AG04449 (cell line): ENCODE results near the gene SIRT3.

Source experiments
- CTCF ChIA-PET: fragments of 350-600 bp; formaldehyde crosslinking; extraction: SDS; loops from one replicate; lab custom pipeline; 2021; ENCODE audit warnings: antibody characterized with exemption; lab: Yijun Ruan, JAX
- POLR2A ChIA-PET: fragments of 400-600, 350-600 bp; formaldehyde crosslinking; extraction: SDS; loops from one replicate; lab custom pipeline; 2020; ENCODE audit warnings: antibody characterized with exemption, inconsistent platforms; lab: Yijun Ruan, JAX
- DNase-seq: peaks from one replicate; pipeline ENCODE4 v3.0.0-alpha.2; 2010; ENCODE audit warnings: low read depth, low spot score
- H3K4me3 ChIP-seq: 2 replicates; pipeline ENCODE4 v1.5.1; 2011; ENCODE audit warnings: low read depth, mild to moderate bottlenecking, control low read depth, low read length
- TF ChIP-seq, protein P1 (sequence below): IDR thresholded peaks from one replicate; pipeline ENCODE4 v1.5.1; 2011; ENCODE audit warnings: mild to moderate bottlenecking, moderate library complexity, low read length, control low read depth, inconsistent platforms; ENCODE audit not compliant: insufficient read depth; ENCODE audit errors: missing control alignments

Gene SIRT3

DNA sequence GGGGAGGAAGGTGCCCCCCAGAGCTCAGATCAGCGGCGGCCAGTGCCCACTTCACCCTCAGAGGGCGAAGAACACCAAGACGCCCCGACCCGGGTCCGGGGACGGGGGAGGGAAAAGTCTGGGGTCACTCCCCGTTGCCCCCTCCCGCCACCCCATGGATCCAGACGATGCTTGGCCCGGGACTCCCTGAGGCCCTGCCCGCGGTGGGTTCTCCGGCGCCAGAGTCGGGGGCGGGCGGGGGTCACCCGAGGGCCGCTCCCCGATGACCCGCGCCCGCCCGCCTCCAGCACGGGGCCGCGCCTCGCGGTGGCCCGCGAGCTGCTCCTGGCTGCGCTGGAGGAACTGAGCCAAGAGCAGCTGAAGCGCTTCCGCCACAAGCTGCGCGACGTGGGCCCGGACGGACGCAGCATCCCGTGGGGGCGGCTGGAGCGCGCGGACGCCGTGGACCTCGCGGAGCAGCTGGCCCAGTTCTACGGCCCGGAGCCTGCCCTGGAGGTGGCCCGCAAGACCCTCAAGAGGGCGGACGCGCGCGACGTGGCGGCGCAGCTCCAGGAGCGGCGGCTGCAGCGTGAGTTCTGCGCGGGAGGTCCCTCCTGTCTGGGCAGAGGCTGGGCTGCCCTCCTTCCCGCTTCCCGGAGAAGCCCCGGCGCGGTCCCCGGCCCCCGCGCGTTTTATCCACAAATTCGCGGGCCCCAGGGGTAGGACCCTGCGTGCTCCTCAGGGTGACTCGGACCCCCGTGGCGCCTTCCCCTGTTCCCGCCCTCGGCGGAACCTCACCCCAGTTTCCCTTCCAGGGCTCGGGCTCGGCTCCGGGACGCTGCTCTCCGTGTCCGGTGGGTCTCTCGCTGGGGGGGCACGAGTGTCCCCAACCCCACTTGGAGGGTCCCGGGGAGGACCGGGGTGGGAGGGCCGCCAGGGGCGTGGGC is 43.2 kb upstream of the SIRT3 start:
- ChIA-PET CTCF (interaction anchor here (1.6 kb wide), 1 partner anchor 29 kb away, joined by 5 read pairs; no protein-coding TSS in a partner anchor), POLR2A (no interaction called here)
- H3K4me3 ChIP-seq = no peak overlapping the region
- TF ChIP-seq, protein P1, sequence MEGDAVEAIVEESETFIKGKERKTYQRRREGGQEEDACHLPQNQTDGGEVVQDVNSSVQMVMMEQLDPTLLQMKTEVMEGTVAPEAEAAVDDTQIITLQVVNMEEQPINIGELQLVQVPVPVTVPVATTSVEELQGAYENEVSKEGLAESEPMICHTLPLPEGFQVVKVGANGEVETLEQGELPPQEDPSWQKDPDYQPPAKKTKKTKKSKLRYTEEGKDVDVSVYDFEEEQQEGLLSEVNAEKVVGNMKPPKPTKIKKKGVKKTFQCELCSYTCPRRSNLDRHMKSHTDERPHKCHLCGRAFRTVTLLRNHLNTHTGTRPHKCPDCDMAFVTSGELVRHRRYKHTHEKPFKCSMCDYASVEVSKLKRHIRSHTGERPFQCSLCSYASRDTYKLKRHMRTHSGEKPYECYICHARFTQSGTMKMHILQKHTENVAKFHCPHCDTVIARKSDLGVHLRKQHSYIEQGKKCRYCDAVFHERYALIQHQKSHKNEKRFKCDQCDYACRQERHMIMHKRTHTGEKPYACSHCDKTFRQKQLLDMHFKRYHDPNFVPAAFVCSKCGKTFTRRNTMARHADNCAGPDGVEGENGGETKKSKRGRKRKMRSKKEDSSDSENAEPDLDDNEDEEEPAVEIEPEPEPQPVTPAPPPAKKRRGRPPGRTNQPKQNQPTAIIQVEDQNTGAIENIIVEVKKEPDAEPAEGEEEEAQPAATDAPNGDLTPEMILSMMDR = no peak
- DNase-seq = no peak

DNA sequence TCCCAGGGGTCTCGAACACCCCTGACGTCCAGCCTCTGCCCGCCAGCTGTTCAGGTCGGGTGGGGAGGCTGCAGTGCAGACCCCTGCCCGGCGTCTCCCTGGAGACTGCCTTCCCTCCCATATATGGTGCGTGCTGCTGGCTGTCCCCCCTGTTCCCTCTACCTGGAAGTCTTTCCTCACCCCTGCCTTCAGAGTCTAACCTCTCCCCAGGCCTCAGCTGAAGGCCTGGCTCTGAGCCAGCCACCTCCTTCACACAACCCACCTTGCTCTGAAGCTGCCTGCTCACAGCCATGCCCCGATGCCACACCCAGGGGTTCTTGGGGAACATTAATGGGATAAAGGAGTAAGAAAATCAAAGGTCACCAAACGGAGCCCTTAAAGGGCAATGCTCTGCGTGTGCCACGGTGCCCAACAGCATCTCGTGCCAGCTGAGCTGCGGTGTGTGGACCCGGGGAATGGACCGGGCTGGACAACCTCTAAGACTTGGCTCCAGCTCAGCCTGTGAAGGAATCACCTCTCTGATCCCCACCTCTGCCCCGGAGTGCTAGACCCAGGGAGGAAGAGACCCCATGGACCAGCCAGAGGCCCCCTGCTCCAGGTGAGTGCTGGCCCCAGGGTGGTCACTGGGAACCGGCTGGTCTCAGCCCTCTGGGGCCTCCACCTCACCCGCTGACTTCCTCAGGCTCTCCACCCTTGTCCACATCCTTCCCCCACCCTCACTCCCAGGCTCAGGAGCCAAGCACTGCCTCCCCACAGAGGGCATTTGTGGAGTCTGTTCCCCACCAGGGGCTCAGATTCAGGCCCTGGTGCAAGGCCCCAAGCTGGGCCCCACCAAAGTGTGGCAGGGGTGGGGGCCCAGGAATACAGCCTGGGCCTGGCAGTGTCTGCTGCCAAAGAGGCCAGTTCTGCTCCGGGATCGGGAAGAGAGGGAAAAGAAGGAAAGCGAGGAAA is 42.1 kb upstream of the SIRT3 start, which contains the start of gene NLRP6:
TSS of gene NLRP6 (plus strand) at position 407 of the 951 bp plus-strand sequence. CDS start at position 570, 163 bp downstream.
- no peak within 1 kb of the TSS for H3K4me3 ChIP-seq
- POLR2A ChIA-PET = no interaction called here
- TF ChIP-seq, protein P1 = no peak
- CTCF ChIA-PET = interaction anchor here (1.6 kb wide), 1 partner anchor 28 kb away, joined by 5 read pairs; no protein-coding TSS in a partner anchor
- no peak for DNase-seq

DNA sequence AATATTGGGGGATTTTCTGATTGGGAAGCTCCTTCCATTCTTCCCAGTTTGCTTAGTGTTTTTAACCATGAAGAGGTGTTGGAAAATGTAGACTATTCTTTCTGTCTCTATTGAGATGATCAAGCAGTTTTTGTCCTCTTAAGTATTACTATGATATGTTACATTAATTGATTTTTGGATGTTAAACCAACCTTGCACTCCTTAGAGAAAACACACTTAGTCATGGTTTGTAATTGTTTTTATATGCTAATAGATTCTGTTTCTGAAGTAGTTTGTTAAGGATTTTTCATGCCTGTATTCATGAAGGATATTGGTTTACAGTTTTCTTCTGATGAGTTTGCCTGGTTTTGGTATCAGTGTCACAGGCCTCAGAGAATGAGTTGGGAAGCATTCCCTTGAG is 40.1 kb upstream of the SIRT3 start:
- ChIA-PET POLR2A (no interaction called here), CTCF (interaction anchor here (1.1 to 1.6 kb wide), 3 partner anchors 10 to 172 kb away, joined by 3 to 4 read pairs (median 4); no protein-coding TSS in a partner anchor)
- no peak for DNase-seq
- TF ChIP-seq, protein P1 = no peak
- no peak overlapping the region for H3K4me3 ChIP-seq

DNA sequence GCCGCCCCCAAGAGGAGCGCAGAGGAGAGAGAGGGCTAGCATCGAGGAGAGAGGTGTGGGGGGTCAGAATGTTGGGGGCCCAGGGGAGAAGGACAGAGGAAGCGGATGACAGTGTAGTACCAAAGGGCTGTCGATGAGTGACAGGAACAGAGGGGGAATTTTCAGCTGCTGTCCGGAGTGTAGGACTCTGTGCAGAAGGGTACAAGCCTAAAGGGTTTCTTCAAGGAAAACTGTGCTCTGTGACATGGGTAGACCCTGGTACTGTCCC is 36.7 kb upstream of the SIRT3 start:
- ChIA-PET POLR2A (no interaction called here), CTCF (no interaction called here)
- TF ChIP-seq, protein P1 = no peak
- H3K4me3 ChIP-seq = no peak overlapping the region
- no peak for DNase-seq

DNA sequence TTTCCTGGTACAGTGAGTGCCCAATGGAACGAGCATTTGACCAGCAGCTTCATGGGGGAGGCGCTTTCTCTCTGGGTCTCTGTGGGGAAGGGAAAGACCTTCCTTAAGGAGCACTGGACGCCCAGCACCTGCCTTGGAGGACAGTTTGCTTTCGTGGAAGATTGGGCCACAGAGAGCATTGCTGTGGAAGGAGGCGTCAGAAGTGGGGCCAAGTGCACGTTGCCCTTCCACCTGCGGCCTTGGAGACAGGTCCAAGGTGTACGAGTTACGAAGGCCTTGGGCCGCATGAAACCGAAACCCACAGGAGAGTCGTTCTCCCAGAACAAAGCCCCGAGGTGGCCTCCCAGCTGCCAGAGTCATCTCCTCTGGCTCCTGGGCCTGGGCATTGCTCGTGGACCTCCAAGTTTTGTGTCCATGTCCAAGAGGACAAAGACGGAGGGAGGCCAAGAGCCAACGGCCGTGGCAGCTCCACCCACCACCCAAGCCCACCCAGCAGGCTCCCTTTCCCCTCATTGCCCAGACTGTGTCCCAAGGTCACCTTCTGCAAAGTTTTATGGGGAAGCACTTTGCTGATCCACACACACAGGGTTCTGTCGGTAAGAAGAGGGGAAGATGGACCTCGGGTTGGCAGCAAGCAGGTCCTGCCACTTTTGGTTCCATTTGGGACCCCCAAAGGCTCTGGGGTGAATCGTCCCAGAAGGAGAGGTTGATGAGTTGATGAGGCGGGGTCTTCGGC is 36.2 kb upstream of the SIRT3 start:
- CTCF ChIA-PET = interaction anchor here (1.2 to 1.6 kb wide), 2 partner anchors 22 to 177 kb away, joined by 4 to 5 read pairs; partner anchors contain the start of gene PTDSS2
- POLR2A ChIA-PET = no interaction called here

More for the DNA sequence above, 36.2 kb upstream of the SIRT3 start:
- DNase-seq = no peak
- no peak overlapping the region for H3K4me3 ChIP-seq
- TF ChIP-seq, protein P1 = no peak
